ELR (cell line): ENCODE measurements around the gene KCNQ1.
A peak's percentile ranks its signal among the peaks of the same experiment; 100 is the strongest.

ENCODE experiments used
- DNase-seq: peaks from one replicate; pipeline ENCODE4 v3.0.0-alpha.2; 2015; ENCODE audit warnings: low read depth

Gene KCNQ1

GRCh38 chr11:2808850-2809846, 364.3 kb downstream of the KCNQ1 start:
- DNase-seq, result no peak

GRCh38 chr11:2809854-2810253, 365.0 kb downstream of the KCNQ1 start:
- no peak for DNase-seq

- no peak for DNase-seq
These were observed 365.8 kb downstream of the KCNQ1 start for GRCh38 chr11:2810411-2811205.

- no peak for DNase-seq
These were observed 366.6 kb downstream of the KCNQ1 start for GRCh38 chr11:2811206-2812091.

GRCh38 chr11:2812371-2812991, 367.7 kb downstream of the KCNQ1 start:
- DNase-seq, result no peak

GRCh38 chr11:2813141-2813908, 368.5 kb downstream of the KCNQ1 start:
- DNase-seq, result no peak

- no peak for DNase-seq
These were observed 369.2 kb downstream of the KCNQ1 start for GRCh38 chr11:2813968-2814367.

- no peak for DNase-seq
These were observed 369.9 kb downstream of the KCNQ1 start for GRCh38 chr11:2814751-2815150.

- DNase-seq, result no peak
These were observed 371.1 kb downstream of the KCNQ1 start for GRCh38 chr11:2815762-2816496.

- no peak for DNase-seq
These were observed 371.7 kb downstream of the KCNQ1 start for GRCh38 chr11:2816523-2816922.

GRCh38 chr11:2816941-2817421, 372.2 kb downstream of the KCNQ1 start:
- DNase-seq, result peak; percentile 9

GRCh38 chr11:2817431-2817830, 372.6 kb downstream of the KCNQ1 start:
- DNase-seq, result no peak

- no peak for DNase-seq
These were observed 373.2 kb downstream of the KCNQ1 start for GRCh38 chr11:2818021-2818420.

GRCh38 chr11:2818503-2818902, 373.7 kb downstream of the KCNQ1 start:
- no peak for DNase-seq

- DNase-seq, result no peak
These were observed 374.5 kb downstream of the KCNQ1 start for GRCh38 chr11:2819316-2819715.

GRCh38 chr11:2820976-2821375, 376.2 kb downstream of the KCNQ1 start:
- DNase-seq, result no peak

GRCh38 chr11:2821891-2822290, 377.1 kb downstream of the KCNQ1 start:
- DNase-seq, result no peak

GRCh38 chr11:2824851-2825250, 380.0 kb downstream of the KCNQ1 start:
- DNase-seq, result no peak

- peak; percentile 54 for DNase-seq
These were observed 380.6 kb downstream of the KCNQ1 start for GRCh38 chr11:2825261-2825888.
